ENCODE data around the gene HABP2. TPM values are rescaled to one million over a fixed set of nuclear protein-coding genes. Genes with fewer than 3 reads are reported as not detected.

HABP2 gene
- total and polyA plus RNA-seq, 2 of the 4 experiments (the other 2 are of a cell fraction), result not detected

DNA sequence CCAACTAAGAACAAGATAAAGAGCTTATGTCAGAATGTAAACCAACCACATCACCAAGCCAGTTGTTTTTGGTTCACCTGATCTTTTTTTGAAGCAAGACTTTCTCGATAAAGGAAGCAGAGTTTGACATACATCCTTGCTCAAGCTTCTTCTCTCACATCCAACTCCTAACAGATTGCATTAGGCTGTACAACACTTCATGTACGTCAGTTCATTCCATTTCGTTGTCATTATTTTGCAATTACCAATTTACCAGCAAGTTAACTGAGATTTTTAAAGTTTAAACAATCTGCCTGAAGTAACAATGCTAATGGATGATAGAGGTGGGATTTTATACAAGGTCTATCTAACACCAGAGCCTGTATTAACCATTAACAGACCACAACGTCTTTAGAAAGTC lies 70.0 kb downstream of the HABP2 start:
- Histone ChIP-seq H3K79me1 (ENCODE audit: low read depth in 1 of 2, low read length in 2 of 2) (no peaks in the 10 kb centered on the region), H2BK15ac (ENCODE audit: low read depth, low read length) (no peak overlapping the region), H3K27ac (ENCODE audit: insufficient read depth, low read length) (no peak overlapping the region), H3K18ac (ENCODE audit: low read depth, low read length) (no peak overlapping the region), H3K4ac (ENCODE audit: low read depth, low read length) (no peak overlapping the region), H4K91ac (ENCODE audit: insufficient read depth, low read depth, low read length) (no peak overlapping the region), H3K27me3 (ENCODE audit: control insufficient read depth, insufficient read depth, low read length) (peaks cover 10% of the 10 kb centered on the region), H3K9me1 (ENCODE audit: insufficient read depth, low read length) (no peaks in the 10 kb centered on the region; the same call in 1 of the 2 replicates), H4K5ac (ENCODE audit: low read depth, low read length) (no peak overlapping the region), H3K14ac (replicated peaks; ENCODE audit: low read depth, low read length) (no peak overlapping the region), H2BK5ac (ENCODE audit: low read depth, low read length, poor library complexity, severe bottlenecking) (no peak overlapping the region), H2BK20ac (ENCODE audit: low read depth, low read length) (no peak overlapping the region), H2BK120ac (ENCODE audit: low read depth, low read length) (no peak overlapping the region), H3K56ac (ENCODE audit: extremely low read depth, insufficient read depth, low read length) (no peak overlapping the region), H2AK9ac (replicated peaks; ENCODE audit: low read depth, low read length, poor library complexity) (no peak overlapping the region), H3K4me1 (ENCODE audit: control insufficient read depth, insufficient read depth, low read length) (no peaks in the 10 kb centered on the region), H3K9ac (ENCODE audit: low read depth, low read length) (no peak overlapping the region), H3K9me3 (ENCODE audit: control insufficient read depth, insufficient read depth, low read length) (no peaks in the 10 kb centered on the region), H3K23ac (ENCODE audit: low read depth, low read length) (no peak overlapping the region), H3K4me3 (ENCODE audit: insufficient read depth, low read depth, low read length) (no peak overlapping the region), H4K20me1 (ENCODE audit: insufficient read depth, low read length) (no peaks in the 10 kb centered on the region), H3K36me3 (ENCODE audit: control insufficient read depth, insufficient read depth, low read length) (no peaks in the 10 kb centered on the region), H3K4me2 (ENCODE audit: low read depth, low read length) (no peak overlapping the region), H2AFZ (replicated peaks; ENCODE audit: low read length, poor library complexity) (no peak overlapping the region), H2AK5ac (ENCODE audit: low read depth, low read length) (no peak overlapping the region), H4K8ac (ENCODE audit: low read depth in 2 of 2, low read length in 2 of 2) (no peak overlapping the region)
- DNase-seq, result no peak
- CTCF ChIA-PET, result no interaction called here
- no peak for ATAC-seq (ENCODE audit: low read depth)
- dilution Hi-C loops (cut with HindIII; ENCODE audit: low sequenced_read_pairs, unreplicated experiment) (no loop called here), in situ Hi-C loops (cut with MboI; ENCODE audit: low sequenced_read_pairs) (no loop called here), intact Hi-C loops (cut with micrococcal nuclease) (no loop called here)
- POLR2A ChIA-PET (ENCODE audit: unreplicated experiment), result no interaction called here
- no peak for TF ChIP-seq RCOR1 (IDR thresholded peaks at IDR 0.05; ENCODE audit: insufficient replicate concordance, low read length)
- no peak for TF ChIP-seq FOS (IDR thresholded peaks at IDR 0.05; ENCODE audit: low read depth, low read length)
- TF ChIP-seq MXI1 (IDR thresholded peaks at IDR 0.05; ENCODE audit: borderline replicate concordance, low read depth, low read length), result no peak
- no peak for TF ChIP-seq BHLHE40 (IDR thresholded peaks at IDR 0.05; ENCODE audit: low read depth, low read length)
- TF ChIP-seq, protein P1, sequence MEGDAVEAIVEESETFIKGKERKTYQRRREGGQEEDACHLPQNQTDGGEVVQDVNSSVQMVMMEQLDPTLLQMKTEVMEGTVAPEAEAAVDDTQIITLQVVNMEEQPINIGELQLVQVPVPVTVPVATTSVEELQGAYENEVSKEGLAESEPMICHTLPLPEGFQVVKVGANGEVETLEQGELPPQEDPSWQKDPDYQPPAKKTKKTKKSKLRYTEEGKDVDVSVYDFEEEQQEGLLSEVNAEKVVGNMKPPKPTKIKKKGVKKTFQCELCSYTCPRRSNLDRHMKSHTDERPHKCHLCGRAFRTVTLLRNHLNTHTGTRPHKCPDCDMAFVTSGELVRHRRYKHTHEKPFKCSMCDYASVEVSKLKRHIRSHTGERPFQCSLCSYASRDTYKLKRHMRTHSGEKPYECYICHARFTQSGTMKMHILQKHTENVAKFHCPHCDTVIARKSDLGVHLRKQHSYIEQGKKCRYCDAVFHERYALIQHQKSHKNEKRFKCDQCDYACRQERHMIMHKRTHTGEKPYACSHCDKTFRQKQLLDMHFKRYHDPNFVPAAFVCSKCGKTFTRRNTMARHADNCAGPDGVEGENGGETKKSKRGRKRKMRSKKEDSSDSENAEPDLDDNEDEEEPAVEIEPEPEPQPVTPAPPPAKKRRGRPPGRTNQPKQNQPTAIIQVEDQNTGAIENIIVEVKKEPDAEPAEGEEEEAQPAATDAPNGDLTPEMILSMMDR (conservative IDR thresholded peaks at IDR 0.05; ENCODE audit: low read depth, low read length), result no peak
- TF ChIP-seq MAZ (IDR thresholded peaks at IDR 0.05; ENCODE audit: borderline replicate concordance, low read depth, low read length), result no peak
- no peak for TF ChIP-seq RAD21 (IDR thresholded peaks at IDR 0.05; ENCODE audit: low read length)
- TF ChIP-seq SMC3 (IDR thresholded peaks at IDR 0.05; ENCODE audit: low read depth, low read length), result no peak
- TF ChIP-seq MAFK (IDR thresholded peaks at IDR 0.05; ENCODE audit: low read depth, low read length), result no peak
- TF ChIP-seq POLR2A (IDR thresholded peaks at IDR 0.05; ENCODE audit: low read depth, low read length), result no peak
- TF ChIP-seq CHD1 (IDR thresholded peaks at IDR 0.05; ENCODE audit: low read depth, low read length), result no peak
- no peak for TF ChIP-seq ELK1 (IDR thresholded peaks at IDR 0.05; ENCODE audit: borderline replicate concordance, low read depth, low read length)
- no peak for TF ChIP-seq NFE2L2 (IDR thresholded peaks at IDR 0.05; ENCODE audit: low read depth, low read length)
- TF ChIP-seq, protein P2, sequence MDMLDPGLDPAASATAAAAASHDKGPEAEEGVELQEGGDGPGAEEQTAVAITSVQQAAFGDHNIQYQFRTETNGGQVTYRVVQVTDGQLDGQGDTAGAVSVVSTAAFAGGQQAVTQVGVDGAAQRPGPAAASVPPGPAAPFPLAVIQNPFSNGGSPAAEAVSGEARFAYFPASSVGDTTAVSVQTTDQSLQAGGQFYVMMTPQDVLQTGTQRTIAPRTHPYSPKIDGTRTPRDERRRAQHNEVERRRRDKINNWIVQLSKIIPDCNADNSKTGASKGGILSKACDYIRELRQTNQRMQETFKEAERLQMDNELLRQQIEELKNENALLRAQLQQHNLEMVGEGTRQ (IDR thresholded peaks at IDR 0.05; ENCODE audit: low read depth, low read length), result no peak
- TF ChIP-seq RFX5 (IDR thresholded peaks at IDR 0.05; ENCODE audit: low read depth, low read length), result no peak
- TF ChIP-seq CEBPB (IDR thresholded peaks at IDR 0.05; ENCODE audit: low read depth, low read length), result no peak
- no CpG with 5 or more reads among the region's 4 CpGs for WGBS, 2 experiments (ENCODE audit: extremely low coverage in 2 of 2, insufficient read length in 1 of 2)
- no TSS peak for BruUV-seq (replicated peaks)

Measured in IMR-90 (cell line).